ENCODE results near the gene AGBL4. TPM values are rescaled to one million over a fixed set of nuclear protein-coding genes. Genes with fewer than 3 reads are reported as not detected.
A peak's percentile ranks its signal among the peaks of the same experiment; 100 is the strongest.

The AGBL4 gene
- total RNA-seq, 1 experiment from 2014 or later, result 0.33 TPM

DNA sequence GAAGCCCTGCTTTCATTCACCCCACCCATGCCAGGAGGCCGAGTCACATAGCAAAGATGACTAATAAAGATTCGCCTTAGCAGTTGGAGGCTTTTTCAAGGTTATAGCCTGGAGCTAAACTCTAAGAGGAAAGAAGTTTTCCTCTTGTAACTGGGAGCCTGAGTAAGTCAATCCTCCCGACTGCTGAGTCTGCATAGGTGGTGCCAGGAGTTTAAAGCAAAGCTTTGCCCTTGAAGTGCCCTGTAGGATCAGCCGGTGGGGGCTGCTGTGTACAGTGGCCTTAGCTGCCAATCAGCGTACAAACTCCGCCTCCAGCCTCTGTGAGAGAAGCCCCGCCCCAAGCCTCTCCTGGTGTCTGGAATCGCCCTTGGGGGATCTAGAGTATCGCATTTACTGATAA, 1404.2 kb downstream of the AGBL4 start:
- Histone ChIP-seq H3K27ac (ENCODE audit: low read length) (no peak overlapping the region), H3K4me2 (ENCODE audit: low read length) (no peak overlapping the region), H3K9me2 (replicated peaks; ENCODE audit: low read length) (no peaks in the 10 kb centered on the region), H3K4me3 (ENCODE audit: low read length) (no peak overlapping the region), H3K27me3 (ENCODE audit: low read length) (peaks cover 16% of the 10 kb centered on the region), H3F3A (ENCODE audit: low read length, unreplicated experiment) (no peaks in the 10 kb centered on the region), H3K79me2 (ENCODE audit: low read length) (no peaks in the 10 kb centered on the region), H3K36me3 (ENCODE audit: low read depth, low read length) (no peaks in the 10 kb centered on the region), H3K9ac (ENCODE audit: low read length) (no peak overlapping the region), H3K9me3 (ENCODE audit: low read length) (no peaks in the 10 kb centered on the region), H3K4me1 (ENCODE audit: insufficient read depth, low read length) (peaks cover 11% of the 10 kb centered on the region), H4K20me1 (ENCODE audit: low read length) (no peaks in the 10 kb centered on the region), H2AFZ (ENCODE audit: low read length) (no peak overlapping the region)
- ChIA-PET POLR2A (ENCODE audit: unreplicated experiment) (no interaction called here), CTCF (no interaction called here)
- ATAC-seq (peak; percentile 43; the same call in 1 of the 2 replicates), DNase-seq (peak; percentile 78)
- intact Hi-C loops (cut with micrococcal nuclease), result no loop called here
- BruUV-seq (replicated peaks), result no TSS peak
- TF ChIP-seq EZH2 (IDR thresholded peaks at IDR 0.05; ENCODE audit: low read length, unreplicated experiment) (no peak), EZH2phosphoT487 (IDR thresholded peaks at IDR 0.05; ENCODE audit: borderline replicate concordance, low read length) (no peak)
- TF ChIP-seq, protein P1, sequence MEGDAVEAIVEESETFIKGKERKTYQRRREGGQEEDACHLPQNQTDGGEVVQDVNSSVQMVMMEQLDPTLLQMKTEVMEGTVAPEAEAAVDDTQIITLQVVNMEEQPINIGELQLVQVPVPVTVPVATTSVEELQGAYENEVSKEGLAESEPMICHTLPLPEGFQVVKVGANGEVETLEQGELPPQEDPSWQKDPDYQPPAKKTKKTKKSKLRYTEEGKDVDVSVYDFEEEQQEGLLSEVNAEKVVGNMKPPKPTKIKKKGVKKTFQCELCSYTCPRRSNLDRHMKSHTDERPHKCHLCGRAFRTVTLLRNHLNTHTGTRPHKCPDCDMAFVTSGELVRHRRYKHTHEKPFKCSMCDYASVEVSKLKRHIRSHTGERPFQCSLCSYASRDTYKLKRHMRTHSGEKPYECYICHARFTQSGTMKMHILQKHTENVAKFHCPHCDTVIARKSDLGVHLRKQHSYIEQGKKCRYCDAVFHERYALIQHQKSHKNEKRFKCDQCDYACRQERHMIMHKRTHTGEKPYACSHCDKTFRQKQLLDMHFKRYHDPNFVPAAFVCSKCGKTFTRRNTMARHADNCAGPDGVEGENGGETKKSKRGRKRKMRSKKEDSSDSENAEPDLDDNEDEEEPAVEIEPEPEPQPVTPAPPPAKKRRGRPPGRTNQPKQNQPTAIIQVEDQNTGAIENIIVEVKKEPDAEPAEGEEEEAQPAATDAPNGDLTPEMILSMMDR (conservative IDR thresholded peaks at IDR 0.05; ENCODE audit: low read depth, low read length), result no peak

DNA sequence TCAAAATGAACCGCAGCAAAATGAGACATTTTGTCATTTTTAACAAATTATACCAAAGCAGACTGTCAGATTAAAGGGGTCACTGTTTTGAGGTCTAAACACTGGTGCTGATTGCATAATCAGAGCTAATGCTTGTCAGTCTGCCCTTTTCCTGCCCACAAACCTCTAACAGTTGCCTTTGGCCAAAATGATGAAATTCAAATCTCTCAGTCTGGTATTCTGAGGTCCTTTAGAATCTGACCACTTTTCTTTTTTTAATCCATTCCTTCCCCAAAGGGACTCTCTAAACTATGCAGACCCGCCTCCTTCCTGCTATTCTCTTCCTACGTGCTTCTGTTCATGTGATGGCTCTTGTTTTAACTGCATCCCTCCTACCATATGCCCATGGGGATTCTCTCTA, 1406.5 kb downstream of the AGBL4 start:
- no peaks in the 10 kb centered on the region for H3K79me2 ChIP-seq (ENCODE audit: low read length)
- DNase-seq, result no peak
- peaks cover 17% of the 10 kb centered on the region for H3K27me3 ChIP-seq (ENCODE audit: low read length)
- no peak overlapping the region for H3K9ac ChIP-seq (ENCODE audit: low read length)
- no peaks in the 10 kb centered on the region for H3K9me3 ChIP-seq (ENCODE audit: low read length)
- intact Hi-C loops (cut with micrococcal nuclease), result no loop called here
- no peak overlapping the region for H3K4me3 ChIP-seq (ENCODE audit: low read length)
- H4K20me1 ChIP-seq (ENCODE audit: low read length), result no peaks in the 10 kb centered on the region
- H2AFZ ChIP-seq (ENCODE audit: low read length), result no peak overlapping the region
- H3K36me3 ChIP-seq (ENCODE audit: low read depth, low read length), result no peaks in the 10 kb centered on the region
- BruUV-seq (replicated peaks), result no TSS peak
- CTCF ChIA-PET, result no interaction called here
- H3K27ac ChIP-seq (ENCODE audit: low read length), result no peak overlapping the region
- POLR2A ChIA-PET (ENCODE audit: unreplicated experiment), result no interaction called here
- no peak overlapping the region for H3K4me2 ChIP-seq (ENCODE audit: low read length)
- no peaks in the 10 kb centered on the region for H3F3A ChIP-seq (ENCODE audit: low read length, unreplicated experiment)
- ATAC-seq, result no peak
- peaks cover 11% of the 10 kb centered on the region for H3K4me1 ChIP-seq (ENCODE audit: insufficient read depth, low read length)
- TF ChIP-seq, protein P1 (conservative IDR thresholded peaks at IDR 0.05; ENCODE audit: low read depth, low read length), result no peak
- no peak for TF ChIP-seq EZH2phosphoT487 (IDR thresholded peaks at IDR 0.05; ENCODE audit: borderline replicate concordance, low read length)
- TF ChIP-seq EZH2 (IDR thresholded peaks at IDR 0.05; ENCODE audit: low read length, unreplicated experiment), result no peak
- no peaks in the 10 kb centered on the region for H3K9me2 ChIP-seq (replicated peaks; ENCODE audit: low read length)

DNA sequence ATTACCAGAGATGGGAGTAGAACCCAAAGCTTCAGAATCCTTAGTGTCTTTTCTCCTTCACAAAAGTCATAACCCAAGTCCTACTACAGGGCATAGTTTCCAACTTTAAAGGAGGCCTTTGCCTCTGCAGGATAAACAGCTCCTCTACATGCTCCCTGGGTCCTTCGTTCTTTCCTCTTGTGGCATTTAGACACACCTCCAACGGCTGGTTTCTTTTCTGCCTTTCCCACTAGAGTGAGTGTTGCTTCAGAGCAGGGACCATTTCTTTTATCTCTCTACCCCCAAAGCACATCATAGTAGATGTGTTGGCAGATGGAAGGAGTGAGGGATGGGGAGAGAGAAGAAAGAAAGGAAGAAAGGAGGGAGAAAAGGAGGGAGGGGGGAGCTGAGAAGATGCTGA, 1407.0 kb downstream of the AGBL4 start:
- Histone ChIP-seq H3K4me1 (ENCODE audit: insufficient read depth, low read length) (peaks cover 11% of the 10 kb centered on the region), H3K9ac (ENCODE audit: low read length) (no peak overlapping the region), H3F3A (ENCODE audit: low read length, unreplicated experiment) (no peaks in the 10 kb centered on the region), H3K36me3 (ENCODE audit: low read depth, low read length) (no peaks in the 10 kb centered on the region), H3K4me2 (ENCODE audit: low read length) (no peak overlapping the region), H3K27ac (ENCODE audit: low read length) (no peak overlapping the region), H3K9me3 (ENCODE audit: low read length) (no peaks in the 10 kb centered on the region), H3K9me2 (replicated peaks; ENCODE audit: low read length) (no peaks in the 10 kb centered on the region), H3K4me3 (ENCODE audit: low read length) (no peak overlapping the region), H4K20me1 (ENCODE audit: low read length) (no peaks in the 10 kb centered on the region), H2AFZ (ENCODE audit: low read length) (no peak overlapping the region), H3K27me3 (ENCODE audit: low read length) (peaks cover 22% of the 10 kb centered on the region), H3K79me2 (ENCODE audit: low read length) (no peaks in the 10 kb centered on the region)
- CTCF ChIA-PET, result no interaction called here
- POLR2A ChIA-PET (ENCODE audit: unreplicated experiment), result no interaction called here
- intact Hi-C loops (cut with micrococcal nuclease), result no loop called here
- no peak for DNase-seq
- no TSS peak for BruUV-seq (replicated peaks)
- ATAC-seq, result no peak
- TF ChIP-seq EZH2phosphoT487 (IDR thresholded peaks at IDR 0.05; ENCODE audit: borderline replicate concordance, low read length) (no peak), EZH2 (IDR thresholded peaks at IDR 0.05; ENCODE audit: low read length, unreplicated experiment) (no peak)
- TF ChIP-seq, protein P1 (conservative IDR thresholded peaks at IDR 0.05; ENCODE audit: low read depth, low read length), result no peak
